ENCODE measurements around the gene SMC1B. TPM values are rescaled to one million over a fixed set of nuclear protein-coding genes. Genes with fewer than 3 reads are reported as not detected.

The SMC1B gene, protein sequence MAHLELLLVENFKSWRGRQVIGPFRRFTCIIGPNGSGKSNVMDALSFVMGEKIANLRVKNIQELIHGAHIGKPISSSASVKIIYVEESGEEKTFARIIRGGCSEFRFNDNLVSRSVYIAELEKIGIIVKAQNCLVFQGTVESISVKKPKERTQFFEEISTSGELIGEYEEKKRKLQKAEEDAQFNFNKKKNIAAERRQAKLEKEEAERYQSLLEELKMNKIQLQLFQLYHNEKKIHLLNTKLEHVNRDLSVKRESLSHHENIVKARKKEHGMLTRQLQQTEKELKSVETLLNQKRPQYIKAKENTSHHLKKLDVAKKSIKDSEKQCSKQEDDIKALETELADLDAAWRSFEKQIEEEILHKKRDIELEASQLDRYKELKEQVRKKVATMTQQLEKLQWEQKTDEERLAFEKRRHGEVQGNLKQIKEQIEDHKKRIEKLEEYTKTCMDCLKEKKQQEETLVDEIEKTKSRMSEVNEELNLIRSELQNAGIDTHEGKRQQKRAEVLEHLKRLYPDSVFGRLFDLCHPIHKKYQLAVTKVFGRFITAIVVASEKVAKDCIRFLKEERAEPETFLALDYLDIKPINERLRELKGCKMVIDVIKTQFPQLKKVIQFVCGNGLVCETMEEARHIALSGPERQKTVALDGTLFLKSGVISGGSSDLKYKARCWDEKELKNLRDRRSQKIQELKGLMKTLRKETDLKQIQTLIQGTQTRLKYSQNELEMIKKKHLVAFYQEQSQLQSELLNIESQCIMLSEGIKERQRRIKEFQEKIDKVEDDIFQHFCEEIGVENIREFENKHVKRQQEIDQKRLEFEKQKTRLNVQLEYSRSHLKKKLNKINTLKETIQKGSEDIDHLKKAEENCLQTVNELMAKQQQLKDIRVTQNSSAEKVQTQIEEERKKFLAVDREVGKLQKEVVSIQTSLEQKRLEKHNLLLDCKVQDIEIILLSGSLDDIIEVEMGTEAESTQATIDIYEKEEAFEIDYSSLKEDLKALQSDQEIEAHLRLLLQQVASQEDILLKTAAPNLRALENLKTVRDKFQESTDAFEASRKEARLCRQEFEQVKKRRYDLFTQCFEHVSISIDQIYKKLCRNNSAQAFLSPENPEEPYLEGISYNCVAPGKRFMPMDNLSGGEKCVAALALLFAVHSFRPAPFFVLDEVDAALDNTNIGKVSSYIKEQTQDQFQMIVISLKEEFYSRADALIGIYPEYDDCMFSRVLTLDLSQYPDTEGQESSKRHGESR
- under 0.01 TPM in 2 replicates for total RNA-seq

DNA sequence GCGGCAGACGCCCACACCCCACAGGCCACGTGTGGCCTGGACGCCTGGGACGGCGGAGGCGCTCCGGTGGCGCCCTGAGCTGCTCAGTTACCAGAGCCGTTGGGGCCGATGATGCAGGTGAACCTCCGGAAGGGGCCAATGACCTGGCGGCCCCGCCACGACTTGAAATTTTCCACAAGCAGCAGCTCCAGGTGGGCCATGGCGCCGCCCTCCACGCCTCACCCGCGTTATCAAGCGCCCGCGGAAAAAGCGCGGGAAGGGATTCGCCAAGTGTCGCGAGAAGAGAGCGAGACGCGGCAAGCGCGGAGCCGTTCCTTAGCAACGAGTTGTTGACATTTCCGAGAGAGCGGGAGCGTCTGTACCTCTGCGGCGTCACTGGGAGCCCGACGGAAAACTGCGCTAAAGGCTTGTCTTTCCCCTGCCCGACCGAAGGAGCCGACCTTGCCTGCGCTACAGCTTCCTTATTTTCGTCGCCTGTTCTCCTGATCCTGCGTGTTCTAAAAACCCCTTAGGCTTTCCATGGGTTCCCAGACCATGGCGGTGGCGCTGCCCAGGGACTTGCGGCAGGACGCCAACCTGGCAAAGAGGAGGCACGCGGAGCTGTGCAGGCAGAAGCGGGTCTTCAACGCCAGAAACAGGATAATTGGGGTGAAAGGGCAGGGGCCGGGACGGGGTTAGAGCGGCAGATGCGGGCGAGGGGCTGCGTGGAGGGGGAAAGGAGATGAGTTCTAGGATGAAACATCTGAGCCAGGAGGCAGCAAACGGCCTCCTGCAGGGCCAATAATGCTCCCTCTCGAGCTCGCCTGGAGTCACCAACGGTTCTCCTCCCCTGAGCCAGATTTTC is at the start of gene SMC1B, which contains the start of gene RIBC2:
TSS of gene SMC1B (minus strand) at position 232 of the 844 bp plus-strand sequence. CDS start at position 200, 32 bp downstream.
TSS of gene RIBC2 (plus strand) at position 326 of the 844 bp plus-strand sequence. CDS start at position 520, 194 bp downstream.

DNA sequence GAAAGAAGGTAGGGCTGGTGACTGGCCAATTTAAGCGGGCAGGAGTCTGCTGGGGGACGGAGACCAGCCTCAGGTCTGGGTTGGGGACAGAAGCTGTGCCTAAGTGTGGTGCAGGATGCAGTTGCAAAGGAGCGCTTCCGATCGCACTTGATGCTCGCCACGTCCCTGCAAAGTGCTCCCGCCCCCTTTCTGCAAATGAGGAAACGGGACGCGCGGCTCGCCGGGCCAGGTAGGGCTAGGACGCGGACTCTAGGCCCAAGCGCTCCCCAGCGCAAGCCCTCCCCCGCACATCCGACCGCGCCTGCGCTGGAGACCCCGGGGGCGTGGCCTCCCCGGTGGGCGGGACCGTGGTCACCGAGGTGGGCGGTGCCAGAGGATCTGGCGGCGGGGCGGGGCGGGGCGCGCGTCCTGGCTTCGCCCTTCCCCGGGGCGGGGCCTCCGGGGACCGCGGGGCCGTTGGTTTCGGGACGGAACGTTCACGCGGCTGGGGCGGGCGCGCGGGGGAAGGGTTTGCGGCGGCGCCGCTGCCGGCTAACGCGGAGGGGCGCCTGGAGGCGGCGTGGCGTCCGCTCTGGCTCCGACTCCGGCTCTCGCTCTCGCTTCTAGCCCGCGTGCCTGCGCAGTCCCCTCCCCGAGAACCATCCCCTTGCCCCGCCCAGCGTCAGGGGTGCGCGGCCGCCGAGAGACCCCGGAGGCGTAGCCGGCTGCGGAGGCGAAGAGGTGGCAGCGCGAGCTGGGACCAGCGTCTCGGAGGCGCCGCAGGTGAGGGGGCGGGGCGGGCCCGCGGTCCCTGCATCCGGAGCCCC is 103.8 kb downstream of the SMC1B start, which contains the start of gene FAM118A:
TSS of gene FAM118A (plus strand) at position 513 of the 806 bp plus-strand sequence. CDS start 12,446 bp downstream, outside the sequence.

Other genes starting within 250 kb of the SMC1B start
- 54.0 and 64.3 TPM in 2 replicates for gene NUP50, start 249.7 kb downstream of the SMC1B start, total RNA-seq
- 39.1 and 42.6 TPM in 2 replicates for gene KIAA0930, start 172.7 kb downstream of the SMC1B start, total RNA-seq
- gene UPK3A, start 128.7 kb downstream of the SMC1B start, total RNA-seq = not detected in 2 replicates
- gene FAM118A, start 103.7 kb downstream of the SMC1B start, total RNA-seq = 19.2 and 47.0 TPM in 2 replicates
- gene RIBC2, start 94 bp upstream of the SMC1B start, total RNA-seq = 1.1 and 1.4 TPM in 2 replicates
- gene FBLN1, start 89.3 kb upstream of the SMC1B start, total RNA-seq = 115 and 199 TPM in 2 replicates